ENCODE results near the gene FGF11.

Gene FGF11

DNA sequence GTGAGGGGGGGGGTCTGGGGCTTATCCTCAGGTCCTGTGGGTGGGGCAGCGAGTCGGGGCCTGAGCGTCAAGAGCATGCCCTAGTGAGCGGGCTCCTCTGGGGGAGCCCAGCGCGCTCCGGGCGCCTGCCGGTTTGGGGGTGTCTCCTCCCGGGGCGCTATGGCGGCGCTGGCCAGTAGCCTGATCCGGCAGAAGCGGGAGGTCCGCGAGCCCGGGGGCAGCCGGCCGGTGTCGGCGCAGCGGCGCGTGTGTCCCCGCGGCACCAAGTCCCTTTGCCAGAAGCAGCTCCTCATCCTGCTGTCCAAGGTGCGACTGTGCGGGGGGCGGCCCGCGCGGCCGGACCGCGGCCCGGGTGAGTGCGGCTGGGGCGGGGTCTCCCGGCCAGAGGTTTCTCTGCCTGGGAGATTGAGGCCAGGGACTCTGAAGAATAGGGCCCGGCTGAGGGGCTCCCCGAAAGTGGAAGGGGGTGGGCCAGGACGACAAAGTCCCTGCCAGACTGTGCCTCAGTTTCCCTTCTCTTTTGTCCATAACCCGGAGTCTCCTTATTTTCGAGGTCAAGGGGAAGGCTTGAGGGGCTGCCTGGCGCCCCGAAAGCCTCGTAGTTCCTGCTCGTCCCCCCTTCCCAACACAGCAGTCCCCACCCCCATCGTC is at the start of gene FGF11:
TSS of gene FGF11 (plus strand) at position 51 of the 651 bp plus-strand sequence. CDS start at position 160, 109 bp downstream.
- DNase-seq (ENCODE audit: low spot score), result no peak

DNA sequence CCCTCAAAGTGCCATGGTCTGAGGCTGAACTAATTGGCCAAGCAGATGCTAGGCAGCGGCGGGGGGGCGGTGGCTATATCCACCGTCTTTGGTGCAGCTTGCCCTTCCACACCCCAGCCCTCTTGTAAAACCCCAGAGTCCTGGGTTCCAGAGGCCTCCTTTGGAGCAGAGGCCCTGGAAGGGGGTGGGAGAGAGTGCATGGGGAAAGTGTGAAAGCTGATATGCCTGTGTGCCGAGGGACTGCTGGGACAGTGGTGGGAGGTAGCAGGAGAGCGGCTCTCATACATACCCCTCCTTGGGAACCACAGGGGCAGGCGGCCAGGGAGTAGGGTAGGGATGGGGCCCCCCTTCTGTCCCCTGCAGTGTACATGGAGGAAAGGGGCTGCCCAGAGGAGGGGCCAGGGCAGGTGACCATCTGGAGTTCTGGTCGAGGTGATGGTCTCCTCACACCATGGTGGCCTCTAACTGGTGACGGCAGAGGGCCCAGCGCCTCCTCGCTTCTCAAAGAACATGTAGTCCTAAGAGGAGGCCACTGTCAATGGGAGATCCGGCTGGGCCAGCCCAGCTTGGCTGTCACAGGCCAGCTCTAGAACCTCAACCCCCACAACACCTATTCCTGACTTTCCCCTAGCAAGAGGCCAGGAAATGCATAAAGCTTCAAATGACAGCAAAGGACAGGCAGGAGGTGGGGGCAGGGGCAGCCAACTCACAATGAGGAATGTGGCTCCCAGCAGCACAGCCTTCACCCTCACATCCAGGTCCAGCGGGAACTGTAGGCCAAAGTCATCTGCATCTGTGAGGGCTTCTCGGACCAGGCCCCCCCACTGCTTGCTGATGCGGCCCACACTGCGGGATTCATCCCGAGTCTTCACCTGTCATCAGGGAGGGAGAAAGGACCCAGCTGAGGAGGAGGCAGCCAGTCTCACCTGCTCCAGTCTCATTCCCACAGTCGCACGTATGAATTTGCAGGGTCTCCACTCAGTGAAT is 49.1 kb upstream of the FGF11 start:
- no peak for DNase-seq (ENCODE audit: low spot score)

DNA sequence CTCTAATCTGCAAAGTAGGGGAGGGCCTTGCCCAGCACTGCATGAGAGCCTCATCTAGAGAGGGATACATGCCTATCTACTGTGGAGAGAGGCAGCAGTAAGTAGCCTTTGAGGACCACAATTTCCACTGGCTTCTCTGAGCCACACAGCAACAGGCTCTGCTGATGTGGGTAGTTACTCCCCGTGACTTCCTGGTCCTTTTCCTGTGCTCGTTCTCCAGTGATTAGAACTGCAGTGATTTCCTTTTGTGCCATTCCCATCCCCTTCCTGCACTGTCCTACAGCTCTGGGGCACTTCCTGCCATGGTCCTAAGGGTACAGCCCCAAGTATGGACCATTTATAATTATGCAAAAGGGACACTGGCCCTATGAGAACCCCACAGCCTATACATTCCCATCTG is 48.0 kb upstream of the FGF11 start:
- DNase-seq (ENCODE audit: low spot score), result no peak

DNA sequence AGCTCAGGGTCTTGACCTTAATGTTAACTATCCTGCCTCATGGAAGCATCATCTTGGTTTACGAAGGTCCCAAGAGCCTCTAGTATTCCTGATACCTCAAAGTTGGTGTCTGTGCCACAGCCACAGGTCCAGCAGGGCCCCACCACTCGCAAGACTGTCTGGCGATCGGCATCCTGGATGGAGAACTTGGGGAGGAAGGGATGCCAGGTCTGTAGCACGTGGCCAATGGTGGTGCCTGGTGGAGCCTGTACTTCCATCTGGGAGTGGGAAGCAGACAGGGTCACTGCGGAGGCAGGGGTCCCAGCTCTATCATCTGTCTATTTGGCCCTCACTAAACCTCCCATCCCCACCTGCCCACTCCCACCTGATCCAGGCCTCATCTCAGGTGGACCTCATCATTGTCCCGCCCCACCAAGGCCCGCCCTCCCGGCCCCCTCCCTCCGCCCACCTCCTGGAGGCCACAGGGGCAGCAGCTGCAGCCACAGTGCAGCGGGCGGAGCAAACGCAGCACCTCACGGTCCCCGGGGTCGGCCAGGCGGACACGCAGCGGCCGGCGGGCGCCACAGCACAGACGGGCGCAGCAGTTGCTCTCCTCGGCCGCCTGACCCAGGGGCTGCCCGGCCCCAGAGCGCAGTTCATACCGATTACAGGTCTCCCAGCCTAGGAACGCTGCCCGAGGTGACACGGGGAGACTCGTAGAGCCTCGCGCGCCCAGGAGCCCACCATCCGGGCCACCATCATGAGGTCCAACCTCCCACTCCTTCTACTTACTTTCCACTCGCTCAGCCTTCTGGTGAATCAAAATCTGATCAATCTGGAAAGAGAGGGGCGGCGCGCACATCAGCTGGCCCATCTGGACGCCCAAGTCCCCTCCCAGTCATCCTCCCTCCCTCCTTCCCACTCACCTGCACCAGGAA is 46.4 kb upstream of the FGF11 start:
- DNase-seq (ENCODE audit: low spot score), result no peak

DNA sequence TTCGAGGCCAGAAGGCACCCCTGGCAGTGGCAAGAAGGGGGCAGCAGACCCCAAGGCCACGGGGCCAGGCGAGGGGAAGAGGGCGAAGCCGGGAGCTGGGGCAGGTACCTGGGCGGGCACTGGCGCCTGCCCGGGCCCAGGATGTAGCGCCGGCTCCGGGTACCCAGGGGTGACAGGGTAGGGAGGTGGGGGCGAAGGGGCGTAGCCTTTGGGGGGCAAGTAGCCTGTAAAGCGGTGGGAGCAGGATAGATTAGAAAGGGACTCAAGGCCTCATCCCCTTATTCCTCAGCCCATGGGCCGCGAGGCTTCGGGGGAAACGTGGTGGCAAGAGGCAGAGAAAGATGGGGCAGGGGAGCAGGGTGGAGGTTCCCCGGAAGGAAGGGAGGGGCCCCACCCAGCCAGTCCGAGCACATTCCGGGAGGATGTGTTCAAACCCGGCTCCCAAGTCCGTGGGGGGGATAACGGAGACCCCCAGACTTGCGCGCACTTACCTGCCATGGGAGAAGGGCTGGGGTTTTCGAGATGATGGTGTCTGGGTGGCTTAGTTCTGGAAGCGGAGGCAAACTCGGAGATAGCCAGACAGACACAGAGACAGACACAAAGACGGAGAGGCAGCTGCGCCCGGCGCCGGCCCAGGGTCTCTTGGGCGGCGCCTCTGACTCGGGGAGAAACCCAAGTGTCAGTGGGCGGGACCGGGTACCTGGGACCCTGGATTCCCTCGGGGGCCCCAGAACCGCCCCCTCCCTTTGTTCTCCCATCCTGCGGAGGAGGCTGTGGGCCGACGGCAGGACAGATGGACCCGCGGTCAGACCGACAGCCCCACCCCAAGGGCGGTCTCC is 45.5 kb upstream of the FGF11 start:
- peak; percentile 35 for DNase-seq (ENCODE audit: low spot score)

DNA sequence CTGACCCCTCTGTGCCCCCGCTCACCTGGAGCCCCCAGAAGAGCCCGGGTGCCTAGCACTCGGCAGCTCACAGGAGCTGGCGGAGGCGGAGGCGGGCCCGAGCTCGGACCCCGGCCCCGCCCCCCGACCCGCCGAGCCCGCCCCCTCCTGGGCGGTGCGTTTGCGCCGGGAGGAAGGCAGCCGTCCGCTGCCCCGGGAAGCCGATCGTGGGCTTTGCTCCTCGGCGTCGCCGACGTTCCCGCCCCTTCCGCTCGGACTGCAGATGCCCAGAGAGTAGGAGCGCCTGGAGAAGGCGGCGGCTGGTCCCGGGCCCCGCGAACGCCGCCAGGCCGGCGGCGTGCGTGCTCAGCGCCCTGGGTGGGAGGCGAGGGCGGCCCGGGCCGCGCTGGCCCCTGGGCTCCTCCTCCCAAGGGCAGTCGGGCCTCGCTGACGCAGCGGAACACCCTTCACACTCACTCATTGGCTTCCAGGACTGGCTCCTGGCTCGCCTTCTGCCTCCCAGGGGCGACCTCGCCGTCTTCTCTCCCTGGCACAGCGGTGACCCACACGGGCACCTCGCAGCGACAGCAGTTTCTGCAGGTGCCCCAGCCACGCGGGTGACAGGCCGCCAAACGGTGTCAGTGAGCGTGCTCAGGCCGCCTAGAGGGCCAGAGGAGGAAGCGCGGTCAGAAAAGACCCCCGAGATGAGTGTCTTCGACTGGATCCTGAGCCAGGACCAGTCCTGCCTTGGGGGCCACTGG is 44.7 kb upstream of the FGF11 start, which contains the start of gene PLSCR3:
TSS of gene PLSCR3 (minus strand) at position 74 of the 740 bp plus-strand sequence. CDS start 415 bp downstream, outside the sequence.
- peak; percentile 92 for DNase-seq (ENCODE audit: low spot score)

DNA sequence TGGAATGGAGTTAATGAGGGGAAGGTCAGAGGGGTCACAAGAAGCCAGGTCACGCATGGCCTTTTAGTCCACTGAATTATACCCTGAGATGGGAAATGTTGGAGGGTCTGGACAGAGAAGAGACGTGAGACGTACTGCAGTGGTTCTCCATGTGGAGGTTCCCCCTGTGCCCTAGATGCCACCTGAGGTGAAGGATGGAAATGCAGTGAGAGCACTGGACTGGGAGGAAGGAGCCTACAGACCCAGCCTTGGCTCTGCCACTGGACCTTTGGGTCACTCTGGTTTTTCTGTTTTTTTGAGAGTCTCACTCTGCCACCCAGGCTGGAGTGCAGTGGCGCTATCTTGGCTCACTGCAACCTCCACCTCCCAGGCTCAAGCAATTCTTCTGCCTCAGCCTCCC is 43.2 kb upstream of the FGF11 start:
- DNase-seq (ENCODE audit: low spot score), result no peak

DNA sequence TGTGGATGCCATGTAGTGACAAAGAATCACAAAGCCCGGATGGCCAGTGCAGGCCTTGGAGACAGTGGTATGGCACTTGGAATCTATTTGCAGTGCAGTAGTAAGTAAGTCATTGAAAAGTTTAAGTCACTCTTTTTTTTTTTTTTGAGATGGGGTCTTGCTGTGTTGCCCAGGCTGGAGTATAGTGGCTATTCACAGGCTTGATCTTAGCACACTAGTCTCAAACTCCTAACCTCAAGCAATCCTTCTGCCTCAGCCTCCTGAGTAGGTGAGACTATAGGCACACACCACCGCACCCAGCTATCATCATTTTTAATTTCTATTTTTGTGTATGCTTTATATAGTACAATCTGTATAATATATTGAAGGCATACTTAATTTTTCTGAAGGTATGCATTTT is 40.7 kb upstream of the FGF11 start:
- no peak for DNase-seq (ENCODE audit: low spot score)

DNA sequence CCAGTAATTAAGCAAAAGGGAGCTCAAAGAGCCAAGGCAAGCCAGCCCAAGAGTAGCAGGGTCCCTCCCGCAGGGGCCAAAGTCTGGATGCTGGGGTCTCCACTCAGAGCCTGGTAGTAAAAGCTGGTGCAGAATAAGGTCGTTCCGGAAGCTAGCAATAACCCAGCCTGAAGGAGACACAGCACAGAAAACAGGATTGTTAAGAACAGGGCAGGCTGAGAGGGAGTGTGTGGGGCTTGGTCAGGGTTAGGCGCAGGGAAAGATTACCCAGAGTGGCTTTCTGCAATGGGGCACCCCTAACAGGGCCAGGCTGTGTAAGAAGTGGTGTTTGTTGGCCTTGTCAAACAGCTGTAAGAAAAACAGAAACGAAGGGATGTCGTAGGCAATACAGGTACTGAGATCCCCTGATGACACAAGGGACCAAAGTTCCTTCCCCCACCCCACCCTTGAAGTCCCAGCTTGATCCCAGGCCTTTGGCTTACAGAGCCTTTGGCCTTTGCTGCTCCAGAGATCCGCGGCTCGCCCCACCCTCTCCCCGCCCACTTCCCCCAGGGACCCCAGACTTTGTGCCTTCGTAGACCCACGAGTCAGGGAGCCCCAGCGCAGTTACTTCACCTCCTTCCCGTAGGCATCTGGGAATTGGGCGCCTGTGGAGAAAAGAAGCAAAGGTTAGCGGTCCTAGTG is 36.1 kb upstream of the FGF11 start:
- DNase-seq (ENCODE audit: low spot score), result peak; percentile 25

DNA sequence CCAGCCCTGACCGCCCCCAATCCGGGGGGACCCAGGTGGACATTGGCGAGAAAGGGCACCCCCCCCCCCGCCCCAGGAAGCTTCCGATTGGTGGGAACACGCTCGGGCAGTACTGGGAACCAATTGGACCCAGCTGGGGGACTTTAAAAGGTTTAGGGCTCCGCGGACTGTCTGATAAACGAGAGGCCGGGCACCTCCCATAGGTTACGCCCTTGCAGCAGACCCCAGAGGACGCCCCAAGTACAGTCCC is 35.7 kb upstream of the FGF11 start:
- peak; percentile 84 for DNase-seq (ENCODE audit: low spot score)

DNA sequence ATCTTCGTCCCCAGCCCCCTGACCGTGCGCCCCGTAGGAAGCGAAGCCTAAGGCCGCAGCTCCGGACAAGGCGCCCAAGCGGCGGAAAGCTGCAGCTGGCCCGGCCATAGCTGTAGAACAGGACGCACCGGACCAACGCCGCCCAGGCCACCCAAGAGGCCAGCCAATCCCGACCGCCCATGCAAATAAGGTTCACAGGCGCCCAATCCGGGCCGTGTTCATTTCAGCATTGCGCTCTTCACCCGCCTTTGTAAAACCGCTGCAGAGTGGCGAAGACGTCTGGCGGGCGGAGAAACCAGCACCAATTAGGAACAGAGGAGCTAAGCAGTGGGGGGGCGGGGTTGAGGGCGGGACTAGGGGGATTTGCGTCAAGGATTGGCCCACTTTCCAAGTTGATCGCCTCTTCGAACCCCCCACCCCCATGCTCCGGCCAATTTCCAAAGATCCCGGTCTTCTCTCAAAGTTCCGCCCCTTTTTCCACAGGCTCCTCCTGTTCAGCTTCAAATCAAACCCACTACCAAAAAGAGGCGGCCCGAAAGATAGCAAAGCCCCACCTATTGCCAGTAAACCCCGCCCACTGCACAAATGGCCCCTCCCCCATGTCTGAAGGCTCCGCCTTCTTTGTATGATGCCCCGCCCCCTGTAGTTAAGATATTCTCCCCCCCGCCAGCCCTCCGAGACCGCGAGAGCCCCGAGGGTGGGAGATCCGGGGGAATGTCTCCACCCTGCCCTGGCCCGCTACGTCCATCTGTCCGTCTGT is 35.2 kb upstream of the FGF11 start, which contains the start of gene TMEM256:
TSS of gene TMEM256 (minus strand) at position 121 of the 760 bp plus-strand sequence. CDS start at position 108, 13 bp downstream.
- DNase-seq (ENCODE audit: low spot score), result peak; percentile 98

DNA sequence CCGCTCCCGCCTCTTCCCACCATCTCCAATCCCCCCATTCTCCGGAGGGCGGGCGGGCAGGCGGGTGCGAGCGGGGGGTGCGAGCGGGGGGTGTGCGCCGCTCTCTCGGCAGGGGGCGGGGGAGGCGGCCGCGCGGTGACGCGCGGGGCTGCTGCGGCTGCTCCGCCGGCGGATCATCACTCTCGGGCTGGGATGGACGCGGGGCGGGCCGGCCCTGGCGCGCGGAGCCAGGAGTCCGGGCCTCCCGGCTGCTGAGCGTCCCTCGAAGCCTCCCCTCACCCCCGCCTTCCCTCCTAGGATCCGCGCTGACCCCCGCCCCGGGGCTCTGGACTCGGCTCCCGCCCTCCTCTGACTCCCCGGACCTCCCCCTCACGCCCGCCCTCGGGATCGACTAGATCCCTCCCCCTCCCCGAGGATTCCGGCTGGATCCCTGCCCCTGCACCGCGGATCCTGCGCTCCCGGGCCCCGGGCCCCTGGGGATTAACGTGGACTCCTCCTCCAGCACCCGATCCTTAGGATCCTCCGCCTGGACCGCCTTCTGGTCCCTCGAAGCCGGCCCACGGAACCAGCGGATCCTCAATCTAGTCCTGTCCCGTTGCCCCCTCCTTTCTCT is 34.5 kb upstream of the FGF11 start:
- peak; percentile 73 for DNase-seq (ENCODE audit: low spot score)

DNA sequence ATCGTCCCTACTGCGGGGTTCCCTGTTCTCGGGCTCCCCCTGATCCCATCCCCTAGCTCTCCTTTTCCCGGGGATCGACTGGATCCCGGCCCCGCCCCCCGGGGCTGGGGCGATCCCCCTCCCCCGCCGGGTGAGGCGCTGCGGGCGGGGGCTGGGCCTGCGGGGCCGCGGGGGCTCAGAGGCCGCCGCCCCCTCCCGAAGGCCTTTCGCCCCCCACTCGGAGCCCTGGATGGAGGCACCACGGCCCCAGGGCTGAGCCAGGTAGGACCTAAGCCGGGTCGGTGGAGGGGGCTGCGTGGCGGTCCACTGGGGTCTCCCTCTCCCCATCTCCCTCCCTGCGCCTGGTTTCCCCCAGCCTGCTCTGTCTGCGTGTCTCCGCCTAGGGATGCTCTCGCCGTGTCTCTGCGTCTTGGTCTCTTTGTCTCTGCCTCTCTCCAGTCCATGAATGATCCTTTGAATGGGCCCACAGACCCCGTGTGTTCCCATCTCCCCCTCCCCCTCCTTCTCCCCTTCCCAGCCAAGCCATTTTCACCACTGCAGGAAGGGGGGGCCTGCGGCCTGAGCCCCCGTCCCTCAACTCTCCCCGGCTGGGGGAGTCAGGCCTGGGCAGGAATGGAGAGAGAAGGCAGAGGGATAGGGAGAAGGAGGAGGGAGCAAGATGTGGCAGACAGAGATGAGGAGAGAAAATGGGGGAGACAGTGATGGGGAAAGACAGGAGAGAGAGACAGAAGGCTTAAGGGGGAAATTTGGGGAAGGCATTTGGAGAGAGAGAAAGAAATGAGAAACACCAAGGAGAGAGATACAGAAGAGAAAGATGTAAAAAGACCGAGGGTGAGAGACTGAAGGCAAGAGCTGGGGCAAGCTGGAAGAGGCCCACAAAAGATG is 33.7 kb upstream of the FGF11 start:
- DNase-seq (ENCODE audit: low spot score), result no peak

DNA sequence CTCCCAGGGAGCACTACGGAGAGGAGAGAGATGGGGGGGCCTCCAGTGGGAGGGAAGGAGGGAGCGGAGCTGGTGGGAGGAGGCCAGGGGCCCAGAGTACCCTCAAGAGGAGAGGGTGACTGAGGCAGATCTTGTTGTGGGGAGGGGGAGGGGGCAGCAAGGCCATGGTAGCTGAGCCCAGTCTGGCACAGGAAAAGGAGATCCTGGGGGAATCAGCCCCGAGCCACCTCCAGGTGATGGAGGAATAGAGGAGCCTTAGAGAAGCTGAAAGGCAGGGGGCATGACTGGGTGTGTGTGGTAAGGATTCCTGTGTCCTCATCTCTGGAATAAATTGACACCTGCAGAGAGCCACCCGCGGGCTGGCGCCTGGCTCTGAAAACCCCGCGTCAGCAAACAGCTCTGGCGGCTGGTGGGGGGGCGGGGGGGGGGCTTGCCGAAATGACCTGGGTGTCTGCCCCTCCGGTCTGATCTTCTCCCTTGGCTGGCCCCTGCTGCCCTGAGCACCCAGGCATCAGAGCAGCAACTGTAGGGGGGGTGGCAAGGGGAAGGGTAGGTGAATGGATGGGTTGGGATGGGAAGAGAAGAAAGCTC is 33.0 kb upstream of the FGF11 start:
- no peak for DNase-seq (ENCODE audit: low spot score)

DNA sequence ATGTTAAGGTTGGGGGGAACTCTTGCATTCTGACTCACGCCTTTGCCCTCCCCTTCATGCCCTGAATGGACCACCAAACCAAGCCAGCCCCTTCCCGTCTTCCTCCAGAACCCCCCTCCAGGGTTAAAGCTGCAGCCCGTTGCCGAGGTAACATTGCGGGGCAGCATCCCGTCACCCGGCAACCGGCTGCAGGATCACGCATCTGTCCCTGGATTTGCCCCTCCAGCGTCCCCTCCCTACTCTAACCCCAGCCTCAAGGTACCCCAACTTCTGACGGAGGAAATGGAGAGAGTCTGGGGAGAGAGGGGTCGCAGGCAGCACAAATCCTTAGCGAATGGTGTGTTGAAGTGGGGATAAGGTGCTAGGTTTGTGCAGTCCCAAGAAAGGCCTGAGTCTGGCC is 32.2 kb upstream of the FGF11 start:
- no peak for DNase-seq (ENCODE audit: low spot score)

DNA sequence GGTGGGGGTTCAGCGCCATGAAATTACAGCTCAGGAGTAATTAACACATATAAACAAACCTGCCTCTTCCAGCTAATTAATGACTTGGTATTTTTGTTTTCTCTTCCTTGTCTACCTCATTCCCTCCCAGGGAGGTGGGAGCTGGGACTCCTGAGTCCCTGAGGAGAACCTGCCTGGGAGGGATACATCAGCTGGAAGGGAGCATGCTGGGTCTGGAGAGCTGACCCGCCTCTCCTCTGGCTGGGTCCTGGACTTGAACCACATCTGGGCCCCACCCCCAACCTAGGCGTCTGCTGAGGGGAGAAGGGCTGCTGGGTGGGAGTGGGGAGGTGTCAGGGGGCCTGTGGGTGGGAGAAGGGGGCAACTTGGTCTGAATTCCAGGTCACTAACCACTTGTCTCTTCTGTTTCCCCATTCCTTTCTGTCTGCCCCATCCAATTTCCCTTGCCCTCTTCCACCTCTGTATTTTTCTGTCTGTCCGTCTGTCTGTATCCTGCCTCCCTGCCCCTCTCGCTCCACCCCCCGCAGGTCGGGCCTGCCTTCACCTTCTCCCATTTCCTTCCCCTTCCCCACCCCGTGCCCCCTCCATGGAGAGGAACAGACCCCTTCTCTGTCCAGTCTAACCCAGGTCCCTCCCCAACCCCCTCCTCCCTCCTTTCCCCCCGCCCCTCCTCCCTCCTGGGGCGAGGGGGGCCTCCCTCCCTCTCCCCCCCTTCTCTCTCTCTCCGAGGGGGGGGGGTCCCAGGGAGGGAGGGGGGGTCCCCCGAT is 31.6 kb upstream of the FGF11 start, which contains the start of gene NLGN2:
TSS of gene NLGN2 (plus strand) at position 361 of the 767 bp plus-strand sequence. CDS start 411 bp downstream, outside the sequence.
- no peak for DNase-seq (ENCODE audit: low spot score)

Data from AG08395 (cell line).